HFFc6 (cell line): Measurements from ENCODE around the gene USP48. TPM values are rescaled to one million over a fixed set of nuclear protein-coding genes. Genes with fewer than 3 reads are reported as not detected.
A peak's percentile ranks its signal among the peaks of the same experiment; 100 is the strongest.

Experiments used
- DNase-seq: peaks from one replicate; pipeline ENCODE4 v3.0.0-alpha.2; 2018
- H3K27ac Mint-ChIP-seq: 2 replicates; pipeline ENCODE4 v1.8.0; 2020; ENCODE audit warnings: mild to moderate bottlenecking, mixed read lengths
- H3K27me3 Mint-ChIP-seq: 2 replicates; pipeline ENCODE4 v1.8.0; 2021; ENCODE audit warnings: mild to moderate bottlenecking, moderate library complexity, mixed read lengths; ENCODE audit not compliant: insufficient read depth
- H3K36me3 Mint-ChIP-seq: 2 replicates; pipeline ENCODE4 v1.8.0; 2021; ENCODE audit warnings: low read depth, mixed read lengths
- H3K4me1 Mint-ChIP-seq: 2 replicates; pipeline ENCODE4 v1.8.0; 2020; ENCODE audit warnings: low read depth, mixed read lengths
- H3K4me3 Mint-ChIP-seq: 2 replicates; pipeline ENCODE4 v1.8.0; 2020; ENCODE audit warnings: mild to moderate bottlenecking, moderate library complexity, mixed read lengths
- H3K9me3 Mint-ChIP-seq: 2 replicates; pipeline ENCODE4 v1.8.0; 2020; ENCODE audit warnings: mild to moderate bottlenecking, mixed read lengths
- CTCF ChIP-seq: fragments of 200-600 bp; sonication (generic); IDR thresholded peaks from 2 replicates; pipeline ENCODE4 v1.5.0; 2021; ENCODE audit warnings: antibody characterized with exemption, mild to moderate bottlenecking
- total RNA-seq, 6 experiments: library from RNA; stranded (reverse); fragmentation: NEBNext Ultra II Directional; extraction: Animal tissue kit (Norgen Biotek cat#: 25700); gene quantifications; 2 replicates in 1 of 6; 3 replicates in 5 of 6; pipeline ENCODE4 v1.2.3, GENCODE V29; 2021

USP48 gene
- total RNA-seq, 6 experiments from 2014 or later = 45.0 to 54.2 (median 51.1) TPM

- H3K36me3 Mint-ChIP-seq = no peaks in the 10 kb centered on the region
- no peaks in the 10 kb centered on the region for H3K4me1 Mint-ChIP-seq
- TF ChIP-seq CTCF = no peak
- H3K27me3 Mint-ChIP-seq = peaks cover 30% of the 10 kb centered on the region
- H3K27ac Mint-ChIP-seq = no peak overlapping the region
- H3K4me3 Mint-ChIP-seq = no peak overlapping the region
- DNase-seq = no peak
- no peaks in the 10 kb centered on the region for H3K9me3 Mint-ChIP-seq
Observed at GRCh38 chr1:21659924-21660326, 123.0 kb downstream of the USP48 start.

GRCh38 chr1:21659099-21659923 lies 123.6 kb downstream of the USP48 start:
- peak; percentile 97 for TF ChIP-seq CTCF
- no peak overlapping the region for H3K4me3 Mint-ChIP-seq
- peaks cover 34% of the 10 kb centered on the region for H3K27me3 Mint-ChIP-seq
- H3K4me1 Mint-ChIP-seq = no peaks in the 10 kb centered on the region
- no peaks in the 10 kb centered on the region for H3K9me3 Mint-ChIP-seq
- no peak overlapping the region for H3K27ac Mint-ChIP-seq
- DNase-seq = peak; percentile 48
- no peaks in the 10 kb centered on the region for H3K36me3 Mint-ChIP-seq

- H3K27ac Mint-ChIP-seq = no peak overlapping the region
- peaks cover 37% of the 10 kb centered on the region for H3K27me3 Mint-ChIP-seq
- DNase-seq = no peak
- no peaks in the 10 kb centered on the region for H3K4me1 Mint-ChIP-seq
- H3K4me3 Mint-ChIP-seq = no peak overlapping the region
- H3K9me3 Mint-ChIP-seq = no peaks in the 10 kb centered on the region
- no peaks in the 10 kb centered on the region for H3K36me3 Mint-ChIP-seq
- peak; percentile 19; the same call in 1 of the 2 replicates for TF ChIP-seq CTCF
Observed at GRCh38 chr1:21657456-21658190, 125.3 kb downstream of the USP48 start.

GRCh38 chr1:21655748-21656147 lies 127.2 kb downstream of the USP48 start:
- Mint-ChIP-seq H3K9me3 (no peaks in the 10 kb centered on the region), H3K4me3 (no peak overlapping the region), H3K36me3 (no peaks in the 10 kb centered on the region), H3K27ac (no peak overlapping the region), H3K27me3 (peaks cover 41% of the 10 kb centered on the region), H3K4me1 (peaks cover 6% of the 10 kb centered on the region; the same call in 1 of the 2 replicates)
- DNase-seq = peak; percentile 8
- no peak for TF ChIP-seq CTCF

- no peaks in the 10 kb centered on the region for H3K36me3 Mint-ChIP-seq
- H3K9me3 Mint-ChIP-seq = no peaks in the 10 kb centered on the region
- H3K4me1 Mint-ChIP-seq = peaks cover 6% of the 10 kb centered on the region; the same call in 1 of the 2 replicates
- no peak overlapping the region for H3K4me3 Mint-ChIP-seq
- no peak overlapping the region for H3K27ac Mint-ChIP-seq
- no peak for DNase-seq
- TF ChIP-seq CTCF = no peak
- peaks cover 39% of the 10 kb centered on the region for H3K27me3 Mint-ChIP-seq
Observed at GRCh38 chr1:21655259-21655658, 127.7 kb downstream of the USP48 start.
